Panc1 (cell line): ENCODE data around the gene RPRD2. TPM values are rescaled to one million over a fixed set of nuclear protein-coding genes. Genes with fewer than 3 reads are reported as not detected.

Experiments used
- ATAC-seq: fragments of 200-7000 bp; cut with Tn5 transposase; 2 replicates; pipeline ENCODE4 v1.9.1; 2020; ENCODE audit warnings: mild to moderate bottlenecking, moderate library complexity
- BruUV-seq: library from RNA; stranded (reverse); fragments of 400-500 nt; replicated peaks from 2 replicates; lab custom pipeline; 2021; lab: Mats Ljungman, UMichigan
- CTCF ChIA-PET: fragments of 300-600 bp; sonication (Branson Sonifier 250); formaldehyde crosslinking; loops from one replicate; lab custom pipeline; 2022; ENCODE audit warnings: antibody characterized with exemption; lab: Charles Lee
- POLR2A ChIA-PET: fragments of 300-600 bp; sonication (Branson Sonifier 250); formaldehyde crosslinking; loops from one replicate; lab custom pipeline; 2022; ENCODE audit warnings: antibody characterized with exemption; lab: Charles Lee
- DNase-seq: peaks from one replicate; pipeline ENCODE4 v3.0.0-alpha.2; 2010; ENCODE audit warnings: low read depth, low spot score
- H3K27ac ChIP-seq: 2 replicates; pipeline ENCODE4 v1.5.1; 2011; ENCODE audit warnings: mild to moderate bottlenecking, low read length, inconsistent platforms
- H3K27me3 ChIP-seq: fragments of 200-500 bp; sonication (Bioruptor generic); 2 replicates; pipeline ENCODE4 v1.6.0; 2014; ENCODE audit warnings: low read length, inconsistent platforms; ENCODE audit not compliant: control insufficient read depth, insufficient read depth
- H3K36me3 ChIP-seq: fragments of 200-500 bp; sonication (Bioruptor generic); 2 replicates; pipeline ENCODE4 v1.5.1; 2014; ENCODE audit warnings: inconsistent platforms, mild to moderate bottlenecking, low read length, moderate library complexity; ENCODE audit not compliant: control insufficient read depth, insufficient read depth
- H3K4me1 ChIP-seq: 2 replicates; pipeline ENCODE4 v1.5.1; 2011; ENCODE audit warnings: inconsistent platforms, mild to moderate bottlenecking, low read length, moderate library complexity; ENCODE audit not compliant: control insufficient read depth, insufficient read depth
- H3K4me3 ChIP-seq, 2 experiments: 2 replicates each; pipeline ENCODE4 v1.5.1; 2011 to 2012; ENCODE audit warnings: low read depth in 2 of 2, low read length in 2 of 2, mild to moderate bottlenecking in 2 of 2, inconsistent platforms in 1 of 2, moderate library complexity in 1 of 2
- H3K9me3 ChIP-seq: fragments of 200-500 bp; sonication (Bioruptor generic); 2 replicates; pipeline ENCODE4 v1.5.1; 2014; ENCODE audit warnings: low read depth, mild to moderate bottlenecking, inconsistent platforms, low read length, moderate library complexity; ENCODE audit not compliant: control insufficient read depth, insufficient read depth
- POLR2AphosphoS5 ChIP-seq: IDR thresholded peaks from 2 replicates; pipeline ENCODE4 v1.6.1; 2012; ENCODE audit warnings: mild to moderate bottlenecking, low read depth, low read length, moderate library complexity
- SIN3A ChIP-seq: IDR thresholded peaks from 2 replicates; pipeline ENCODE4 v1.6.1; 2012; ENCODE audit warnings: low read depth, mild to moderate bottlenecking, low read length, moderate library complexity, borderline replicate concordance; ENCODE audit not compliant: insufficient read depth
- TCF7L2 ChIP-seq: IDR thresholded peaks from 2 replicates; pipeline ENCODE4 v1.6.1; 2011; ENCODE audit warnings: mild to moderate bottlenecking, low read depth, low read length, inconsistent platforms
- in situ Hi-C: cut with HindIII; loops from 2 replicates; pipeline ENCODE4 v1.10.0; 2016; ENCODE audit warnings: low sequenced_read_pairs, low pct_unique_long_range_greater_than_20kb
- intact Hi-C: fragments of 100-400 bp; cut with micrococcal nuclease; formaldehyde crosslinking; loops from one replicate; pipeline ENCODE4 v1.10.0; 2022; ENCODE audit not compliant: unreplicated experiment
- total RNA-seq: library from RNA; stranded (reverse); gene quantifications from one replicate; pipeline ENCODE4 v1.2.1, GENCODE V29; 2021; ENCODE audit not compliant: unreplicated experiment
- TF ChIP-seq, protein P1 (sequence below), 2 experiments: IDR thresholded peaks; 2 replicates each; pipeline ENCODE4 v1.6.1; 2011 to 2012; ENCODE audit warnings: low read depth in 2 of 2, control low read depth in 1 of 2, low read length in 1 of 2, mild to moderate bottlenecking in 1 of 2, moderate library complexity in 1 of 2; ENCODE audit not compliant: insufficient read depth in 1 of 2
- TF ChIP-seq, protein P2 (sequence below): fragments of 450-650 bp; IDR thresholded peaks from 2 replicates; pipeline ENCODE4 v1.5.1; 2017; ENCODE audit warnings: mild to moderate bottlenecking

RPRD2 gene
- total RNA-seq, 1 experiment from 2014 or later: 28.3 TPM

DNA sequence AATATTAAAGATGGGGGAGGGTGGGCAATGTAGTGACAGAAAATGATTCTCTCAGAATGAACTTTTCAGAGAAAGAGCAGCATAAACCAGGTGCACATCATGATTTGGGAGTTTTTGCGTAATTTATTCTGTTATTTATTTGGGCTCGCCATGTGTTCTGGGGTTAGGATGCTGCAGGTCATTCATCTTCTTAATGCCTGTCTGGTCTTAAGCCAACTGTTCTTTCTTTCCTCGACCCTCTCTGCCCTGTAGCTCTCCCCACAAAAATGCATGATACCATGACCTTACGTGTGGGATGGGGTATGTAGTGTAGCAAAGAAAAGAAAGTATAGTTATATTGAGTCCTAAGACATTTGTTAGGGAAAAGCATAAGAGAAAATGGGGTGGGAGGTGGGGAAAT lies 110.9 kb downstream of the RPRD2 start:
- ATAC-seq (no peak), DNase-seq (no peak)
- CTCF ChIA-PET: interaction anchor here (0.6 kb wide), 1 partner anchor 121 kb away, joined by 3 read pairs; no protein-coding TSS in a partner anchor
- no peaks in the 10 kb centered on the region for H3K27me3 ChIP-seq
- no peak overlapping the region for H3K4me3 ChIP-seq
- H3K27ac ChIP-seq: no peak overlapping the region
- no peaks in the 10 kb centered on the region for H3K9me3 ChIP-seq
- in situ Hi-C loops (no loop called here), intact Hi-C loops (no loop called here)
- TF ChIP-seq SIN3A (no peak), TCF7L2 (no peak), POLR2AphosphoS5 (no peak)
- TF ChIP-seq, protein P1, sequence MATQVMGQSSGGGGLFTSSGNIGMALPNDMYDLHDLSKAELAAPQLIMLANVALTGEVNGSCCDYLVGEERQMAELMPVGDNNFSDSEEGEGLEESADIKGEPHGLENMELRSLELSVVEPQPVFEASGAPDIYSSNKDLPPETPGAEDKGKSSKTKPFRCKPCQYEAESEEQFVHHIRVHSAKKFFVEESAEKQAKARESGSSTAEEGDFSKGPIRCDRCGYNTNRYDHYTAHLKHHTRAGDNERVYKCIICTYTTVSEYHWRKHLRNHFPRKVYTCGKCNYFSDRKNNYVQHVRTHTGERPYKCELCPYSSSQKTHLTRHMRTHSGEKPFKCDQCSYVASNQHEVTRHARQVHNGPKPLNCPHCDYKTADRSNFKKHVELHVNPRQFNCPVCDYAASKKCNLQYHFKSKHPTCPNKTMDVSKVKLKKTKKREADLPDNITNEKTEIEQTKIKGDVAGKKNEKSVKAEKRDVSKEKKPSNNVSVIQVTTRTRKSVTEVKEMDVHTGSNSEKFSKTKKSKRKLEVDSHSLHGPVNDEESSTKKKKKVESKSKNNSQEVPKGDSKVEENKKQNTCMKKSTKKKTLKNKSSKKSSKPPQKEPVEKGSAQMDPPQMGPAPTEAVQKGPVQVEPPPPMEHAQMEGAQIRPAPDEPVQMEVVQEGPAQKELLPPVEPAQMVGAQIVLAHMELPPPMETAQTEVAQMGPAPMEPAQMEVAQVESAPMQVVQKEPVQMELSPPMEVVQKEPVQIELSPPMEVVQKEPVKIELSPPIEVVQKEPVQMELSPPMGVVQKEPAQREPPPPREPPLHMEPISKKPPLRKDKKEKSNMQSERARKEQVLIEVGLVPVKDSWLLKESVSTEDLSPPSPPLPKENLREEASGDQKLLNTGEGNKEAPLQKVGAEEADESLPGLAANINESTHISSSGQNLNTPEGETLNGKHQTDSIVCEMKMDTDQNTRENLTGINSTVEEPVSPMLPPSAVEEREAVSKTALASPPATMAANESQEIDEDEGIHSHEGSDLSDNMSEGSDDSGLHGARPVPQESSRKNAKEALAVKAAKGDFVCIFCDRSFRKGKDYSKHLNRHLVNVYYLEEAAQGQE (IDR thresholded peaks at IDR 0.05; ENCODE audit: insufficient read depth in 1 of 2, low read depth in 2 of 2, low read length in 1 of 2): no peak
- peaks cover 6% of the 10 kb centered on the region for H3K36me3 ChIP-seq
- POLR2A ChIA-PET: interaction anchor here (0.5 kb wide), 1 partner anchor 387 kb away, joined by 9 read pairs; no protein-coding TSS in a partner anchor
- H3K4me1 ChIP-seq: no peaks in the 10 kb centered on the region
- BruUV-seq: no TSS peak

DNA sequence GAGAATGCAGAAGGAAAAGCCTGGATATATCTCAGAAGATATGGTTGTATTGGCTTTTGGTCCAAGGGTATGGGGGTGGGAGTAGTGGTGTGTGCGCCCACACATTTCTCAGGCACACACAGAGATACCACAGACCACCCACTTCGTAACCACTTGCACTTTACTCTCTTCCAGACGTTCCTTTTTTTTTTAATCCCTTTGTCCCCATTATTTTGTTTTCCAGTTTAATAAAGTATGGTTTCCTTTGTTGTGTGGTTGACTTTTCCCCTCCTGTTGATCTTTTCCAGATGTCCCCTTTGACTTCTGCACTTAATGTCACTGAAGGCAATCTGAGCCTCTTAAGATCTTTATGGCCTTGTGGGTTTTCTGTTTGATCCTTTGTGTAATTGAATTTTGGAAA lies 112.8 kb downstream of the RPRD2 start:
- Histone ChIP-seq H3K27me3 (no peaks in the 10 kb centered on the region), H3K4me1 (no peaks in the 10 kb centered on the region), H3K4me3 (no peak overlapping the region), H3K36me3 (no peaks in the 10 kb centered on the region), H3K9me3 (no peaks in the 10 kb centered on the region), H3K27ac (no peak overlapping the region)
- DNase-seq (no peak), ATAC-seq (no peak)
- BruUV-seq: no TSS peak
- intact Hi-C loops (no loop called here), in situ Hi-C loops (no loop called here)
- TF ChIP-seq, protein P1 (IDR thresholded peaks at IDR 0.05; ENCODE audit: insufficient read depth in 1 of 2, low read depth in 2 of 2, low read length in 1 of 2): no peak
- ChIA-PET POLR2A (no interaction called here), CTCF (no interaction called here)

DNA sequence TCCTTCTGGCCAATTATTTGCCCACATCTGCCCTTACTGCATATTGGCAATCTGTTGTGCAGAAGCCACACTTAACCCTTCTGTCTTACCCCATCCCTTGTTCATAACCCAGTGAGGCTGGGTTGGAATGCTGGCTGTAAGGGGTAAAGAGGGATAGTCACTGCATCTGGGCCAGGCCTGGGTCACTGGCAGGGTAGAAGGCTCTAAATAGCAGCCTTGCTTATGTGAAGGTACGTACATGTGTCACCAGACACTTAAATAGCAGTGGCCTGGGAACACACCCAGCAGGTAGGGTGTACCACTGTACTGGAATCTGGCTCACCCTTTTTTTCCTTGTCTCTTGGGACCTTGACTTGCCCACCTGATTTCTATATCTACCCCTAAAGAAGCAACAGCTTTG lies 113.4 kb downstream of the RPRD2 start:
- H3K4me3 ChIP-seq: no peak overlapping the region
- POLR2A ChIA-PET: no interaction called here
- intact Hi-C loops (no loop called here), in situ Hi-C loops (no loop called here)
- no peaks in the 10 kb centered on the region for H3K27me3 ChIP-seq
- TF ChIP-seq TCF7L2 (no peak), POLR2AphosphoS5 (no peak), SIN3A (no peak)
- TF ChIP-seq, protein P1 (IDR thresholded peaks at IDR 0.05; ENCODE audit: insufficient read depth in 1 of 2, low read depth in 2 of 2, low read length in 1 of 2): no peak
- TF ChIP-seq, protein P2, sequence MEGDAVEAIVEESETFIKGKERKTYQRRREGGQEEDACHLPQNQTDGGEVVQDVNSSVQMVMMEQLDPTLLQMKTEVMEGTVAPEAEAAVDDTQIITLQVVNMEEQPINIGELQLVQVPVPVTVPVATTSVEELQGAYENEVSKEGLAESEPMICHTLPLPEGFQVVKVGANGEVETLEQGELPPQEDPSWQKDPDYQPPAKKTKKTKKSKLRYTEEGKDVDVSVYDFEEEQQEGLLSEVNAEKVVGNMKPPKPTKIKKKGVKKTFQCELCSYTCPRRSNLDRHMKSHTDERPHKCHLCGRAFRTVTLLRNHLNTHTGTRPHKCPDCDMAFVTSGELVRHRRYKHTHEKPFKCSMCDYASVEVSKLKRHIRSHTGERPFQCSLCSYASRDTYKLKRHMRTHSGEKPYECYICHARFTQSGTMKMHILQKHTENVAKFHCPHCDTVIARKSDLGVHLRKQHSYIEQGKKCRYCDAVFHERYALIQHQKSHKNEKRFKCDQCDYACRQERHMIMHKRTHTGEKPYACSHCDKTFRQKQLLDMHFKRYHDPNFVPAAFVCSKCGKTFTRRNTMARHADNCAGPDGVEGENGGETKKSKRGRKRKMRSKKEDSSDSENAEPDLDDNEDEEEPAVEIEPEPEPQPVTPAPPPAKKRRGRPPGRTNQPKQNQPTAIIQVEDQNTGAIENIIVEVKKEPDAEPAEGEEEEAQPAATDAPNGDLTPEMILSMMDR: no peak
- no TSS peak for BruUV-seq
- CTCF ChIA-PET: no interaction called here
- H3K36me3 ChIP-seq: no peaks in the 10 kb centered on the region
- no peak for DNase-seq
- no peaks in the 10 kb centered on the region for H3K9me3 ChIP-seq
- H3K4me1 ChIP-seq: no peaks in the 10 kb centered on the region
- ATAC-seq: peak; percentile 43; the same call in 1 of the 2 replicates
- no peak overlapping the region for H3K27ac ChIP-seq
